Endothelial cell (in vitro differentiated cells): ENCODE measurements around the gene RUNX2. TPM values are rescaled to one million over a fixed set of nuclear protein-coding genes. Genes with fewer than 3 reads are reported as not detected.

ENCODE experiments used
- DNase-seq: peaks from one replicate; pipeline ENCODE4 v3.0.0; 2021; ENCODE audit warnings: low spot score
- H3K27ac Mint-ChIP-seq: one replicate; pipeline ENCODE4 v1.8.0; 2021; ENCODE audit warnings: mixed read lengths, inconsistent platforms; ENCODE audit not compliant: unreplicated experiment
- H3K27me3 Mint-ChIP-seq: one replicate; pipeline ENCODE4 v1.8.0; 2021; ENCODE audit warnings: mild to moderate bottlenecking, moderate library complexity, mixed read lengths, inconsistent platforms; ENCODE audit not compliant: unreplicated experiment
- H3K36me3 Mint-ChIP-seq: one replicate; pipeline ENCODE4 v1.8.0; 2021; ENCODE audit warnings: mild to moderate bottlenecking, low read depth, mixed read lengths, inconsistent platforms; ENCODE audit not compliant: unreplicated experiment
- H3K4me1 Mint-ChIP-seq: one replicate; pipeline ENCODE4 v1.8.0; 2021; ENCODE audit warnings: mild to moderate bottlenecking, mixed read lengths, inconsistent platforms; ENCODE audit not compliant: unreplicated experiment
- H3K4me3 Mint-ChIP-seq: one replicate; pipeline ENCODE4 v1.8.0; 2021; ENCODE audit warnings: mild to moderate bottlenecking, mixed read lengths, inconsistent platforms; ENCODE audit not compliant: unreplicated experiment
- H3K9me3 Mint-ChIP-seq: one replicate; pipeline ENCODE4 v1.8.0; 2021; ENCODE audit warnings: mixed read lengths, inconsistent platforms; ENCODE audit not compliant: unreplicated experiment
- CTCF ChIP-seq: fragments of 200-600 bp; sonication (generic); IDR thresholded peaks from one replicate; pipeline ENCODE4 v1.5.0; 2021; ENCODE audit warnings: antibody characterized with exemption; ENCODE audit not compliant: unreplicated experiment
- total RNA-seq: library from RNA; stranded (reverse); fragmentation: NEBNext Ultra II Directional; extraction: Animal tissue kit (Norgen Biotek cat#: 25700); gene quantifications from one replicate; pipeline ENCODE4 v1.2.1, GENCODE V29; 2021; ENCODE audit not compliant: unreplicated experiment

RUNX2 gene
- total RNA-seq, 1 donor from 2014 or later, result 1.8 TPM

GRCh38 chr6:45562171-45562570, 234.0 kb downstream of the RUNX2 start:
- no peaks in the 10 kb centered on the region for H3K4me1 Mint-ChIP-seq
- TF ChIP-seq CTCF, result no peak
- H3K4me3 Mint-ChIP-seq, result no peak overlapping the region
- H3K9me3 Mint-ChIP-seq, result no peaks in the 10 kb centered on the region
- H3K27ac Mint-ChIP-seq, result no peak overlapping the region
- H3K27me3 Mint-ChIP-seq, result peaks cover 3% of the 10 kb centered on the region
- DNase-seq, result no peak
- H3K36me3 Mint-ChIP-seq, result no peaks in the 10 kb centered on the region

GRCh38 chr6:45563041-45563440, 234.9 kb downstream of the RUNX2 start:
- H3K9me3 Mint-ChIP-seq, result no peaks in the 10 kb centered on the region
- no peak overlapping the region for H3K4me3 Mint-ChIP-seq
- H3K27ac Mint-ChIP-seq, result no peak overlapping the region
- DNase-seq, result no peak
- peaks cover 3% of the 10 kb centered on the region for H3K27me3 Mint-ChIP-seq
- TF ChIP-seq CTCF, result no peak
- no peaks in the 10 kb centered on the region for H3K4me1 Mint-ChIP-seq
- no peaks in the 10 kb centered on the region for H3K36me3 Mint-ChIP-seq

GRCh38 chr6:45563844-45564243, 235.7 kb downstream of the RUNX2 start:
- TF ChIP-seq CTCF, result no peak
- Mint-ChIP-seq H3K9me3 (no peaks in the 10 kb centered on the region), H3K4me1 (peaks cover under 1% of the 10 kb centered on the region), H3K27ac (no peak overlapping the region), H3K36me3 (no peaks in the 10 kb centered on the region), H3K4me3 (no peak overlapping the region), H3K27me3 (peaks cover 3% of the 10 kb centered on the region)
- no peak for DNase-seq

- Mint-ChIP-seq H3K27ac (no peak overlapping the region), H3K9me3 (no peaks in the 10 kb centered on the region), H3K27me3 (peaks cover 2% of the 10 kb centered on the region), H3K4me1 (peaks cover 7% of the 10 kb centered on the region), H3K36me3 (no peaks in the 10 kb centered on the region), H3K4me3 (no peak overlapping the region)
- no peak for TF ChIP-seq CTCF
- DNase-seq, result no peak
These were observed 238.8 kb downstream of the RUNX2 start for GRCh38 chr6:45566882-45567281.

GRCh38 chr6:45567879-45568278, 239.7 kb downstream of the RUNX2 start:
- no peaks in the 10 kb centered on the region for H3K36me3 Mint-ChIP-seq
- no peak overlapping the region for H3K4me3 Mint-ChIP-seq
- H3K9me3 Mint-ChIP-seq, result no peaks in the 10 kb centered on the region
- TF ChIP-seq CTCF, result no peak
- peaks cover 11% of the 10 kb centered on the region for H3K4me1 Mint-ChIP-seq
- DNase-seq, result no peak
- H3K27me3 Mint-ChIP-seq, result no peaks in the 10 kb centered on the region
- no peak overlapping the region for H3K27ac Mint-ChIP-seq
